Activated CD4-positive, alpha-beta T cell treated with anti-CD3 and anti-CD28 coated beads for 48 hours (primary cell): ENCODE data around the gene KLF11.

Source experiments
- DNase-seq: peaks from one replicate; pipeline ENCODE4 v3.0.0-alpha.2; 2020

Gene KLF11

DNA sequence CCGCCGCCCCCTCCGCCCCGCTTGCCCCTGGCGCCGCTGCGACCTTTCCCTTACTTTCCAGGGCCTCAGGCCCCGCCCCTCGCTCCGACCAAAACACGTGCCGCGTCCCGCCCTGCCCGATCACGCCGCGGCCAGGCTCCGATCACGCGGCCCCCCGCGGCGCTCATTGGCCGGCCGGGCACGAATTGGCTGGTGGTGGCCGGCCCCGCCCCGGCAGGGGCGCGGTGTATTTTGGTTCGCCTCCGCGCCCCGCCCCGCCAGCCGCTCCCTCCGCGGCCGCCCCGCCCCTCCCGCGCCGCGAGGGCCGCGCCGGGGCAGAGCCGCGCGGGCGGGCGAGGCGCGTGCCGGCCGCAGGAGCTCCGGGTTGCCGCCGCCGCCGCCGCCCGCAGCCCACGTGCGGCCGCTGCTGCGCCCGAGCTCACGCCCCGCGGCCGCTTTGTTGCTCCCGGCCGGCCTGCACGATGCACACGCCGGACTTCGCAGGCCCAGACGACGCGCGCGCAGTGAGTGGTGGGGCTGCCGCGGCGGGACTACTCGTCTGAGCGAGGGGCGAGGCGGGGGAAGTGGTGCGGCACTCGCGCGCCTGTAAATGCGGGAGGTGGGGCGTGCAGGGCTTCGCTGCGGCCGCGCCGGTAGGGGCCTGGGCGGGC lies at the start of gene KLF11:
Gene KLF11 (plus strand): TSS at position 295 of the 650 bp plus-strand sequence. CDS start 167 bp downstream, at position 462.
- peak; percentile 81 for DNase-seq

GRCh38 chr2:9994462-9994861 lies 48.9 kb upstream of the KLF11 start:
- no peak for DNase-seq

DNA sequence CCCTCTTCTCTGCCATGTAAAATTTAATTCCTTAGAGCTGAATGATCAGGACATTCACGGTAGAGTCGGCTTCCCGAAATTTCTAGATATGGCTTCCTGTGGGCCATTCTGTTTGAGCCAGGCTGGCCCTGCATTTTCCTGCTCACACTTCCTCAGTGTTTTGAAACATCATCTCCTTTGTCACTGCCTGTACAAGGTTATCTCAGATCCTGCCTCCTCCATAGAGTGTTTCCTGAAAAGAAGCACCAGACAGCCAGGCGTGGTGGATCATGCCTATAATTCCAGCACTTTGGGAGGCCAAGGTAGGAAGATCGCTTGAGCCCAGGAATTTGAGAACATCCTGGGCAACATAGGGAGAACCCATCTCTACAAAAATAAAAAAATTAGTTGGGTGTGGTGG lies 48.3 kb upstream of the KLF11 start:
- DNase-seq = no peak

DNA sequence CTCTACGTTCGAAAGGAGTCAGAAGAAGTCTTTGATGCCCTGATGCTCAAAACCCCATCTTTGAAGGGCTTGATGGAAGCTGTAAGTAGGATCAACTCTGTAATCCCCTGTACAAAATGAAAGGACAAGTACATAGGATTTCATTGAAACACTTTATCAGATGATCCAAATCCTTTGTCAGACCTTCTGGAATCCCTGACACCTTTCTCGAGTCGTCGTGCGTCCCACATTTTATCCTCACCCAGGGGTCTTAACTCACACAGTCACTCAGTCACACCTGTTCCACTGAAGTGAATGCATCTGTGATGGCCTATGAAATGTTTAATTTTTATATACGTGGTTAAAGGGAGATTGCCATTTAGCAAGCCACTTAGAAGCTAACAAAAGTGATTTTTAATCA lies 47.0 kb upstream of the KLF11 start:
- no peak for DNase-seq

GRCh38 chr2:9997936-9998335 lies 45.4 kb upstream of the KLF11 start:
- DNase-seq = no peak

- DNase-seq = no peak
Observed at GRCh38 chr2:9998916-9999654, 44.3 kb upstream of the KLF11 start.

- no peak for DNase-seq
Observed at GRCh38 chr2:9999693-10000092, 43.7 kb upstream of the KLF11 start.

DNA sequence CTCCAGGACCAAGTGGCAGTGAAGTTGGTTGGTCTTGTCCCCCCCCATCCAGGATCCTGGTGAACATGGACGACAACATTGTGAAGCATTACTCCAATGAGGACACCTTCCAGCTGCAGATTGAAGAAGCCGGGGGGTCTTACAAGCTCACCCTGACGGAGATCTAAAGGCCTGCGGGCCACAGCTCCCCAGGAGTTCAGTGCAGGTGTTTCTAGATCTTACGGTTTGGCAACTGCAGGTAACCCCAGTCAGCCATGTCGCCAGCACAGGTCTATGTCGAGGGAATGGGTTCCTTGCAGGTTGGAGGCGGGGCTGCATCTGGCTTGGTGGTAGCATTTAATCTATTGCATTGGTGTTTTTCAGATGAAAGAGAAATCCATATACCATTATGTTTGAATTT lies 42.8 kb upstream of the KLF11 start:
- no peak for DNase-seq

- no peak for DNase-seq
Observed at GRCh38 chr2:10001586-10001985, 41.8 kb upstream of the KLF11 start.

DNA sequence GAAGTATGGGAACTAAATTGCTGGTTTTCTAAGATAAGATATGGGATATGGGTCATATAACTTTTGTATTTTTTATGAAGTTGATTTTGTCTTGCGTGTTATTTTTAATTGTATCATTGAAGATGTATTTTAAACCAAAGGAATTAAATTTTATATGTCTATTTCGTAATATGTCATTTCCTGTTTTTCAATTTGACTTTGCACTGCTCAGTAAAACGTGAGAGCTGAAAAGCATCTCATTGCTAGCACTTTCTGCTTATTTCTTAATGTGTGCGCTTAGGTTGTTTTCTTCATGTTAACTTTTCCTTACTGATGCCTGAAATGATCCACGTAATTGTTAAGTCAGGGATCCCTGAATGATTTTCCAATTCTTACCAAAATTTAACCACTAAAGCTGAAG lies 41.2 kb upstream of the KLF11 start:
- no peak for DNase-seq

GRCh38 chr2:10002681-10003080 lies 40.7 kb upstream of the KLF11 start:
- DNase-seq = no peak

GRCh38 chr2:10003206-10004125 lies 39.9 kb upstream of the KLF11 start:
- DNase-seq = no peak

DNA sequence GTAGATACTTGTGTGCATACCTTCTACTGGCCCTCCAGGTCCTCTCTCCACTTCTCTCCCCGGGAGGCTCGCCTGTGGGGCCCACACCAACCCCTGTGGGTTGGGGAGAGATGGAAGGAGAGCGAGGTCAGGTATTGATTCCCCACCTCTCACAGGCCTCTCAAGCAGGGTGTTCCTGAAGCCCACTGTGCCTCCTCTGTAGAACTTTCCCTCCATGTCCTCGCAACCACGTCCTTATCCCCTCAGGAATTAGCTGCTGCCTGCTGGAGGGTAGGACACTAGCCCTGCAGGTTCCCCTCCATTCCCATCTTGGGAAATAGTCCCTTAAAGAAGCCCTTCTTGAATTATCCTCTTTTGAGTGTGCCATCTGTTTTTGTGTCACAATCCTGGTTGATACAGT lies 38.9 kb upstream of the KLF11 start:
- DNase-seq = no peak

DNA sequence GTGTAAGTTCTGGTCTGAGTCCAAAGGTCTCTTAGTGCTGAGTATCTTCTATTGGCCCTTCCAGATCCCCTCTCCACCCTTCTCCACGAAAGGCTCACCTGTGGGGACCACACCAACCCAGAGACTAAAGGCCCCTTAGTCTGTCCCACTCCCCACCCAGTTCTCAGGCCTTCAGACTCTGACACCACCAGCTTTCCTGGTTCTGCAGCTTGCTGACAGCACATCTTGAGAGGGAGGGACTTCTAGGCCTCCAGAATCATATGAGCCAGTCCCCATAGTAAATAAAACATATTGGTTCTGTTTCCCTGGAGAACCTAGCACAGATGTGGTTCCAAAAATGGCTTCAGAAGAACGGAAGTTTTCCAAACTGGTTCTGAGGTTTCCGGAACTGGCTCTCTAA lies 38.5 kb upstream of the KLF11 start:
- DNase-seq = no peak

DNA sequence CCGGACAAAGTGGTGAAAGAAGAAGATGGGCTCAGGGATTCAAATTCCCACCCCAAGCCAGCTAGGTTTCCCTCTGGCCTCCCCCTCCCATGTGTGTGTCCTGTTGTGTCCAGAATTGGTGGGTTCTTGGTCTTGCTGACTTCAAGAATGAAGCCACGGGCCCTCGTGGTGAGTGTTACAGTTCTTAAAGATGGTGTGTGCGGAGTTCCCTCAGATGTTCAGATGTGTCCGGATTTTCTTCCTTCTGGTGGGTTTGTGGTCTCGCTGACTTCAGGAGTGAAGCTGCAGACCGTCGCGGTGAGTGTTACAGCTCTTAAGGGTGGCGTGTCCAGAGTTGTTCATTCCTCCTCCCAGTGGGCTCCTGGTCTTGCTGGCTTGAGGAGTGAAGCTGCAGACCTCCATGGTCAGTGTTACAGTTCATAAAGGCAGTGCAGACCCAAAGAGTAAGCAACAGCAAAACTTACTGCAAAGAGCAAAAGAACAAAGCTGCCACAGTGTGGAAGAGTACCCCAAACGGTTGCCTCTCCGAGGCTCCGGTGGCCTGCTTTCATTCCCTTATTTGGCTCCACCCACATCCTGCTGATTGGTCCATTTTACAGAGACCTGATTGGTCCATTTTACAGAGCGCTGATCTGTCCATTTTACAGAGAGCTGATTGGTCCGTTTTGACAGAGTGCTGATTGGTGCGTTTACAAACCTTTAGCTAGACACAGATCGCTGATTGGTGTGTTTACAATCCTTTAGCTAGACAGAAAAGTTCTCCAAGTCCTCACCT lies 37.7 kb upstream of the KLF11 start:
- no peak for DNase-seq

DNA sequence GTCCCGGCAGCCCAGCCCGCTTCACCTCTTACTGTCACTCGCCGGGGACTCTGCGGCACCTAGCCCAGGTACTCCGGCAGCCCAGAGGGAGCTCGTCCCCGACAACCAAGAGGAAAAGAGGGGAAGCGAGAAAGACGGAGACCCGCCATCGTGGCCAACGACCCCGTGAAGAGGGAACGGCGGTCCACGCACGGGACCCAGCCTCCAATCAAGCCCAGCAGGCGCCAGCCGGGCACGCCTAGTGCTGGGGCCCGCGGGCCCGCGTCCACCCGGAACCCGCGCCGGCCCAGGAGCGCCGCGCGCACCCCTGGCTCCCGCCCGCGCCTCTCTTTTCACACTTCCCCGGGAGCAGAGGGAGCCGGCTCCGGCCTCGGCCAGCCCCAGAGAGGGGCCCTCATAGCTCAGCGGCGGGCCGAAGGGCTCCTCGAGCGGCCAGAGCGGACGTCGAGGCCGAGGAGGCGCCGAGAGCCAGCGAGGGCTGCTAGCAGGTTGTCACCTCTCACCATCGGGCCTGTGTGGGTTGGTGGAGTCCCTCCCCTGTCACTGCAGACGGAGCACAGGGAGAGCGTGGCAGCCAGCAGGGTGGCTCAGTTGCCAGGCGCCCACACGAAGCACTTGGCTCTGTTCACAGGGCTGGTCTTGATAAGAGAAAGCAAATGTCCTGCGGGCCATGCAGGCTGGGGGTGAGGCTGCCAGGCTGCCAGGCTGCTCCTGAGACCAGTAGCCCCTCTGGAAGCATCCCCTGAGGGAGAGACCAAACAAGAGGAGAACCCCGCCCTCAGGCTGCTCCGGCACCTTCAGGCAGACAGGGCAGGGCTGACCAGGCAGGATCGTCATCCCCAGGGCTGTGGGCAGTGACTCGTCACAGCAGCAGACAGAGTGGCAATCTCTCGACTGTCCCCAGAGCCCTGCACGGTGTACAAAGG lies 36.9 kb upstream of the KLF11 start:
- DNase-seq = peak; percentile 15

- no peak for DNase-seq
Observed at GRCh38 chr2:10007435-10007834, 35.9 kb upstream of the KLF11 start.

GRCh38 chr2:10007921-10008808 lies 35.2 kb upstream of the KLF11 start:
- DNase-seq = no peak

DNA sequence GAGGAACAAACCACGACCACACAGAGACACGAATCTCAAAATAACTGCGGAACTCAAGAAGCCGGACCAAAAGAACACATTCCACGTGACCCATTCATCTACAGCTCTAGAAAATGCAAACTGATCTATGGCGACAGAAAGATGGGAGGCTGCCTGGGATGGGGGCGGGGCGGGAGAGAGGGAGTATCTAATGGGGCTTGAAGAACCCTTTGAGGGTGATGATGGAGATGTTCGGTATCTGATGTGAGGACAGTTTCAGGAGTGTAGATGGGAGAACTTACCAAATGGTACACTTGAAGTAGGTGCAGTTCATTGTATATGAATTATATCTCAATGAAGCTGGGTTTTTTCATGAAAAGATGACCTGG lies 34.6 kb upstream of the KLF11 start:
- no peak for DNase-seq

DNA sequence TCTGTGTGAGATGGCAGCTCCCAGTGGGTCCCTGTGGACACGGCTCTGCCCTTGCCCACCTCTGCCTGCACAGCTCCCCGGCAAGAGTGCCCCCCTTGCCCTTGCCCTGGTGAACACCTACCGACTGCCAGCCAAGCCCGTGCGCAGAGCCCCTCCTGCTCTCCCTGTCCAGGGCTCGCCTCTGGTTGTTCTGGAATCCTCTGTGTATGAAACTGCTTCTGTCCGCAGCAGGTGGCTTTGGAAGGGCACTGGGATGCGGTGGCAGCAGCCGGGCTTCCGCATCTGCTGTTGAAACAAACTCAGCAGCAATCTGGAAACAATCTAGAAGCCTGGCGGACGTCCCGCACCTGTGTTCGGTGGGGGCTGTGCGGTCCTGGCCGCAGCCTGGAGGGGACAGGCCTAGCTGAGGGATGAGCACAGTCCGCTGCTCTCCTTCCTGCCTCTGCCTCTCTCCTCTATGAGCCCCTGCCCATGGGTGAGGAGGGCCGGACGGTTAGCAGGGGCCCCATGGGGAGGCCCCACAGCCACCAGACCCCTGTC lies 34.0 kb upstream of the KLF11 start:
- DNase-seq = no peak
